ENCODE results near the gene TNS3. TPM values are rescaled to one million over a fixed set of nuclear protein-coding genes. Genes with fewer than 3 reads are reported as not detected.

Gene TNS3
- total and polyA plus RNA-seq, 9 of the 15 experiments (the other 6 are each of a cell fraction or from before 2014, with no cell fraction given) = 0.20 TPM; not detected in 8

- DNase-seq (ENCODE audit: extremely low read depth in 1 of 4, low spot score in 3 of 4) (no peak), ATAC-seq (no peak), FAIRE-seq (no peak)
- H3K9me3 ChIP-seq (replicated peaks; ENCODE audit: control insufficient read depth, insufficient read depth, low read depth, low read length) = no peaks in the 10 kb centered on the region
- H3K4me3 ChIP-seq = no peak overlapping the region
- POLR2A ChIA-PET = interaction anchor here (0.9 kb wide), 1 partner anchor 38 kb away, joined by 3 read pairs; no protein-coding TSS in a partner anchor
- peaks cover 17 to 19% of the 10 kb centered on the region in 2 experiments for H3K4me1 ChIP-seq (replicated peaks in 1 of 2; ENCODE audit: control insufficient read depth in 2 of 2, insufficient read depth in 2 of 2, low read length in 2 of 2)
- 33% methylated on average over 1 of the region's 1 CpG for WGBS (ENCODE audit: insufficient coverage, low coverage, missing lambda C conversion rate)
- no peaks in the 10 kb centered on the region for H3K27me3 ChIP-seq (ENCODE audit: control insufficient read depth in 2 of 2, insufficient read depth in 2 of 2, low read length in 2 of 2)
- H4K20me1 ChIP-seq (replicated peaks; ENCODE audit: control insufficient read depth, insufficient read depth, low read length) = no peaks in the 10 kb centered on the region
- H3K36me3 ChIP-seq (ENCODE audit: control insufficient read depth, insufficient read depth, low read length) = no peaks in the 10 kb centered on the region
- BruUV-seq (replicated peaks) = no TSS peak
- intact Hi-C loops (cut with micrococcal nuclease) (loop anchor here (2.0 kb wide), 2 partner anchors 131 to 1309 kb away; no protein-coding TSS in a partner anchor), in situ Hi-C loops (cut with MboI) (loop anchor here (5.0 kb wide), 1 partner anchor 49 kb away; no protein-coding TSS in a partner anchor)
- H3K9ac ChIP-seq (ENCODE audit: insufficient read depth in 1 of 2, low read depth in 2 of 2, low read length in 2 of 2) = no peak overlapping the region; a peak in 1 of 4 replicates
- CTCF ChIA-PET (ENCODE audit: low intra/inter-chr PET ratio) = no interaction called here
- no peak overlapping the region for H3K4me2 ChIP-seq (ENCODE audit: insufficient read depth, low read length)
- H3K27ac ChIP-seq (ENCODE audit: extremely low read depth, low read depth, low read length) = no peak overlapping the region
- H3K79me2 ChIP-seq (ENCODE audit: control insufficient read depth, insufficient read depth, low read length) = no peaks in the 10 kb centered on the region
- no peak overlapping the region for H2AFZ ChIP-seq (ENCODE audit: low read depth, low read length)
- peaks cover 4% of the 10 kb centered on the region for H3K9me1 ChIP-seq (ENCODE audit: control insufficient read depth, insufficient read depth, low read length)
- TF ChIP-seq HNRNPLL (IDR thresholded peaks at IDR 0.05; ENCODE audit: low read depth, low read length, poor library complexity, severe bottlenecking) (no peak), BCOR (IDR thresholded peaks at IDR 0.05) (0 out of 2 replicates have a peak, but pooled peaks have one; percentile 64), HCFC1 (IDR thresholded peaks at IDR 0.05; ENCODE audit: low read depth, low read length) (no peak), RBM25 (IDR thresholded peaks at IDR 0.05; ENCODE audit: low read depth, low read length, severe bottlenecking) (peak; percentile 93), HMG20B (CRISPR knock-in tag; IDR thresholded peaks at IDR 0.05) (no peak), RUNX1 (IDR thresholded peaks at IDR 0.05; ENCODE audit: low read depth) (no peak), SRSF9 (IDR thresholded peaks at IDR 0.05; ENCODE audit: borderline replicate concordance, low read depth, low read length) (no peak), ASH1L (IDR thresholded peaks at IDR 0.05; ENCODE audit: borderline replicate concordance, low read depth, partially characterized antibody) (no peak), U2AF1 (optimal IDR thresholded peaks at IDR 0.05; ENCODE audit: low read depth, low read length) (no peak)
- TF ChIP-seq, protein P1, sequence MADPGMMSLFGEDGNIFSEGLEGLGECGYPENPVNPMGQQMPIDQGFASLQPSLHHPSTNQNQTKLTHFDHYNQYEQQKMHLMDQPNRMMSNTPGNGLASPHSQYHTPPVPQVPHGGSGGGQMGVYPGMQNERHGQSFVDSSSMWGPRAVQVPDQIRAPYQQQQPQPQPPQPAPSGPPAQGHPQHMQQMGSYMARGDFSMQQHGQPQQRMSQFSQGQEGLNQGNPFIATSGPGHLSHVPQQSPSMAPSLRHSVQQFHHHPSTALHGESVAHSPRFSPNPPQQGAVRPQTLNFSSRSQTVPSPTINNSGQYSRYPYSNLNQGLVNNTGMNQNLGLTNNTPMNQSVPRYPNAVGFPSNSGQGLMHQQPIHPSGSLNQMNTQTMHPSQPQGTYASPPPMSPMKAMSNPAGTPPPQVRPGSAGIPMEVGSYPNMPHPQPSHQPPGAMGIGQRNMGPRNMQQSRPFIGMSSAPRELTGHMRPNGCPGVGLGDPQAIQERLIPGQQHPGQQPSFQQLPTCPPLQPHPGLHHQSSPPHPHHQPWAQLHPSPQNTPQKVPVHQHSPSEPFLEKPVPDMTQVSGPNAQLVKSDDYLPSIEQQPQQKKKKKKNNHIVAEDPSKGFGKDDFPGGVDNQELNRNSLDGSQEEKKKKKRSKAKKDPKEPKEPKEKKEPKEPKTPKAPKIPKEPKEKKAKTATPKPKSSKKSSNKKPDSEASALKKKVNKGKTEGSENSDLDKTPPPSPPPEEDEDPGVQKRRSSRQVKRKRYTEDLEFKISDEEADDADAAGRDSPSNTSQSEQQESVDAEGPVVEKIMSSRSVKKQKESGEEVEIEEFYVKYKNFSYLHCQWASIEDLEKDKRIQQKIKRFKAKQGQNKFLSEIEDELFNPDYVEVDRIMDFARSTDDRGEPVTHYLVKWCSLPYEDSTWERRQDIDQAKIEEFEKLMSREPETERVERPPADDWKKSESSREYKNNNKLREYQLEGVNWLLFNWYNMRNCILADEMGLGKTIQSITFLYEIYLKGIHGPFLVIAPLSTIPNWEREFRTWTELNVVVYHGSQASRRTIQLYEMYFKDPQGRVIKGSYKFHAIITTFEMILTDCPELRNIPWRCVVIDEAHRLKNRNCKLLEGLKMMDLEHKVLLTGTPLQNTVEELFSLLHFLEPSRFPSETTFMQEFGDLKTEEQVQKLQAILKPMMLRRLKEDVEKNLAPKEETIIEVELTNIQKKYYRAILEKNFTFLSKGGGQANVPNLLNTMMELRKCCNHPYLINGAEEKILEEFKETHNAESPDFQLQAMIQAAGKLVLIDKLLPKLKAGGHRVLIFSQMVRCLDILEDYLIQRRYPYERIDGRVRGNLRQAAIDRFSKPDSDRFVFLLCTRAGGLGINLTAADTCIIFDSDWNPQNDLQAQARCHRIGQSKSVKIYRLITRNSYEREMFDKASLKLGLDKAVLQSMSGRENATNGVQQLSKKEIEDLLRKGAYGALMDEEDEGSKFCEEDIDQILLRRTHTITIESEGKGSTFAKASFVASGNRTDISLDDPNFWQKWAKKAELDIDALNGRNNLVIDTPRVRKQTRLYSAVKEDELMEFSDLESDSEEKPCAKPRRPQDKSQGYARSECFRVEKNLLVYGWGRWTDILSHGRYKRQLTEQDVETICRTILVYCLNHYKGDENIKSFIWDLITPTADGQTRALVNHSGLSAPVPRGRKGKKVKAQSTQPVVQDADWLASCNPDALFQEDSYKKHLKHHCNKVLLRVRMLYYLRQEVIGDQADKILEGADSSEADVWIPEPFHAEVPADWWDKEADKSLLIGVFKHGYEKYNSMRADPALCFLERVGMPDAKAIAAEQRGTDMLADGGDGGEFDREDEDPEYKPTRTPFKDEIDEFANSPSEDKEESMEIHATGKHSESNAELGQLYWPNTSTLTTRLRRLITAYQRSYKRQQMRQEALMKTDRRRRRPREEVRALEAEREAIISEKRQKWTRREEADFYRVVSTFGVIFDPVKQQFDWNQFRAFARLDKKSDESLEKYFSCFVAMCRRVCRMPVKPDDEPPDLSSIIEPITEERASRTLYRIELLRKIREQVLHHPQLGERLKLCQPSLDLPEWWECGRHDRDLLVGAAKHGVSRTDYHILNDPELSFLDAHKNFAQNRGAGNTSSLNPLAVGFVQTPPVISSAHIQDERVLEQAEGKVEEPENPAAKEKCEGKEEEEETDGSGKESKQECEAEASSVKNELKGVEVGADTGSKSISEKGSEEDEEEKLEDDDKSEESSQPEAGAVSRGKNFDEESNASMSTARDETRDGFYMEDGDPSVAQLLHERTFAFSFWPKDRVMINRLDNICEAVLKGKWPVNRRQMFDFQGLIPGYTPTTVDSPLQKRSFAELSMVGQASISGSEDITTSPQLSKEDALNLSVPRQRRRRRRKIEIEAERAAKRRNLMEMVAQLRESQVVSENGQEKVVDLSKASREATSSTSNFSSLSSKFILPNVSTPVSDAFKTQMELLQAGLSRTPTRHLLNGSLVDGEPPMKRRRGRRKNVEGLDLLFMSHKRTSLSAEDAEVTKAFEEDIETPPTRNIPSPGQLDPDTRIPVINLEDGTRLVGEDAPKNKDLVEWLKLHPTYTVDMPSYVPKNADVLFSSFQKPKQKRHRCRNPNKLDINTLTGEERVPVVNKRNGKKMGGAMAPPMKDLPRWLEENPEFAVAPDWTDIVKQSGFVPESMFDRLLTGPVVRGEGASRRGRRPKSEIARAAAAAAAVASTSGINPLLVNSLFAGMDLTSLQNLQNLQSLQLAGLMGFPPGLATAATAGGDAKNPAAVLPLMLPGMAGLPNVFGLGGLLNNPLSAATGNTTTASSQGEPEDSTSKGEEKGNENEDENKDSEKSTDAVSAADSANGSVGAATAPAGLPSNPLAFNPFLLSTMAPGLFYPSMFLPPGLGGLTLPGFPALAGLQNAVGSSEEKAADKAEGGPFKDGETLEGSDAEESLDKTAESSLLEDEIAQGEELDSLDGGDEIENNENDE (IDR thresholded peaks at IDR 0.05; ENCODE audit: low read depth, low read length) = no peak
- TF ChIP-seq, protein P2, sequence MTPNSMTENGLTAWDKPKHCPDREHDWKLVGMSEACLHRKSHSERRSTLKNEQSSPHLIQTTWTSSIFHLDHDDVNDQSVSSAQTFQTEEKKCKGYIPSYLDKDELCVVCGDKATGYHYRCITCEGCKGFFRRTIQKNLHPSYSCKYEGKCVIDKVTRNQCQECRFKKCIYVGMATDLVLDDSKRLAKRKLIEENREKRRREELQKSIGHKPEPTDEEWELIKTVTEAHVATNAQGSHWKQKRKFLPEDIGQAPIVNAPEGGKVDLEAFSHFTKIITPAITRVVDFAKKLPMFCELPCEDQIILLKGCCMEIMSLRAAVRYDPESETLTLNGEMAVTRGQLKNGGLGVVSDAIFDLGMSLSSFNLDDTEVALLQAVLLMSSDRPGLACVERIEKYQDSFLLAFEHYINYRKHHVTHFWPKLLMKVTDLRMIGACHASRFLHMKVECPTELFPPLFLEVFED (CRISPR knock-in tag; conservative IDR thresholded peaks at IDR 0.05) = no peak
Measured at GRCh38 chr7:47231627-47232026, 350.3 kb downstream of the TNS3 start.
